HG02885 (cell line): ENCODE data around the gene UBE3D.
"Not testable (repeated sequence)": the region's sequence is repeated elsewhere in the genome, so short reads cannot be mapped to it uniquely, and the experiment has no call there.

Experiments
- ATAC-seq: cut with Tn5 transposase; IDR thresholded peaks from one replicate; pipeline ENCODE4 v1.9.1; 2021; ENCODE audit warnings: mild to moderate bottlenecking; ENCODE audit not compliant: unreplicated experiment, poor library complexity

Gene UBE3D

GRCh38 chr6:82921258-82921657 lies 144.4 kb downstream of the UBE3D start:
- no peak for ATAC-seq

- ATAC-seq: no peak
These were observed 148.1 kb downstream of the UBE3D start for GRCh38 chr6:82917346-82918064.

- no peak for ATAC-seq
These were observed 150.0 kb downstream of the UBE3D start for GRCh38 chr6:82915666-82916065.

GRCh38 chr6:82914511-82914910 lies 151.1 kb downstream of the UBE3D start:
- ATAC-seq: no peak

GRCh38 chr6:82910820-82911219 lies 154.8 kb downstream of the UBE3D start:
- no peak for ATAC-seq

- ATAC-seq: no peak
These were observed 155.2 kb downstream of the UBE3D start for GRCh38 chr6:82910395-82910794.

GRCh38 chr6:82909551-82909950 lies 156.1 kb downstream of the UBE3D start:
- ATAC-seq: no peak

- ATAC-seq: no peak
These were observed 157.0 kb downstream of the UBE3D start for GRCh38 chr6:82908661-82909060.

- ATAC-seq: no peak
These were observed 158.7 kb downstream of the UBE3D start for GRCh38 chr6:82906951-82907350.

- no peak for ATAC-seq
These were observed 159.2 kb downstream of the UBE3D start for GRCh38 chr6:82906489-82906888.

GRCh38 chr6:82904860-82905259 lies 160.8 kb downstream of the UBE3D start:
- ATAC-seq: no peak

GRCh38 chr6:82904257-82904656 lies 161.4 kb downstream of the UBE3D start:
- no peak for ATAC-seq

GRCh38 chr6:82902290-82902689 lies 163.4 kb downstream of the UBE3D start:
- no peak for ATAC-seq

- ATAC-seq: no peak
These were observed 170.9 kb downstream of the UBE3D start for GRCh38 chr6:82894653-82895259.

GRCh38 chr6:82893889-82894652 lies 171.6 kb downstream of the UBE3D start:
- no peak for ATAC-seq

GRCh38 chr6:82891503-82891902 lies 174.1 kb downstream of the UBE3D start:
- ATAC-seq: not testable (repeated sequence)

- ATAC-seq: no peak
These were observed 174.6 kb downstream of the UBE3D start for GRCh38 chr6:82891076-82891475.

GRCh38 chr6:82890240-82890639 lies 175.4 kb downstream of the UBE3D start:
- no peak for ATAC-seq

GRCh38 chr6:82889143-82889542 lies 176.5 kb downstream of the UBE3D start:
- ATAC-seq: no peak

GRCh38 chr6:82882363-82883023 lies 183.1 kb downstream of the UBE3D start:
- ATAC-seq: no peak

- ATAC-seq: no peak
These were observed 184.1 kb downstream of the UBE3D start for GRCh38 chr6:82881519-82881918.
